ENCODE results near the gene TBC1D17.

The TBC1D17 gene

DNA sequence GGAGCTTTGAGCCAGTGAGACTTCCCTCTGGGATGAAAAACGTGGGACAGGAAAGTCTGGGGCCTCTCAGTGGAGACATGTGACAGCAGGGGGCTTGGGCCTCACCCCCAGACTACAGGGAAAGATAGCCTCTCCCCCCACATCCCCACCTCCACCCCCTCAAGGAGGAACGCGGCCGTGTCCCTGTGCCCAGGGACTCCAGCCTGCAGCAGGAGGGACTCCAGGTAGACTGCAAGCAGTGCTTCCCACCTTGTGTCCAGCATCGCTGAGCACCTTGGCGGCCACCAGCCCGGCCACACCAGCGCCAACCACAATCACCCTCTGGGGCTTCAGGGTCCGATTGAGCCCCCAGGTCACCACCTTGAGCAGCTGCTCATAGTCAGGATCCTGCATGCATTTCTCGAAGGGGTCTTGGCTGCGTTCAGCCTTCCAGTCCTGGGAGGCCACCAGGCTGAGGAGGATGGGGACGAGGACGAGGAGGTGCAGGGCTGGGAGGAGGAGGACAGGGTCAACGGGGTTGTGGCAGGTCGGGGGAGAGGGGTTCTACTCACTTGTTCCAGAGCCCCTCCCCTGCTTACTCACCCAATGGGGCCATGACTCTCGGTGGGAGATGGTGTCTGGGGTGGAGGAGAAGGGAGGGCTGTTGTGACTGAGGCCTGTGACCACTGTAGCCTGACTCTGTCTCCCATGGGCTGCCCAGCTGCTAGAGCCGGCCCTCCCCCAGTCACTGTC is 18.2 kb downstream of the TBC1D17 start:
- DNase-seq = no peak

DNA sequence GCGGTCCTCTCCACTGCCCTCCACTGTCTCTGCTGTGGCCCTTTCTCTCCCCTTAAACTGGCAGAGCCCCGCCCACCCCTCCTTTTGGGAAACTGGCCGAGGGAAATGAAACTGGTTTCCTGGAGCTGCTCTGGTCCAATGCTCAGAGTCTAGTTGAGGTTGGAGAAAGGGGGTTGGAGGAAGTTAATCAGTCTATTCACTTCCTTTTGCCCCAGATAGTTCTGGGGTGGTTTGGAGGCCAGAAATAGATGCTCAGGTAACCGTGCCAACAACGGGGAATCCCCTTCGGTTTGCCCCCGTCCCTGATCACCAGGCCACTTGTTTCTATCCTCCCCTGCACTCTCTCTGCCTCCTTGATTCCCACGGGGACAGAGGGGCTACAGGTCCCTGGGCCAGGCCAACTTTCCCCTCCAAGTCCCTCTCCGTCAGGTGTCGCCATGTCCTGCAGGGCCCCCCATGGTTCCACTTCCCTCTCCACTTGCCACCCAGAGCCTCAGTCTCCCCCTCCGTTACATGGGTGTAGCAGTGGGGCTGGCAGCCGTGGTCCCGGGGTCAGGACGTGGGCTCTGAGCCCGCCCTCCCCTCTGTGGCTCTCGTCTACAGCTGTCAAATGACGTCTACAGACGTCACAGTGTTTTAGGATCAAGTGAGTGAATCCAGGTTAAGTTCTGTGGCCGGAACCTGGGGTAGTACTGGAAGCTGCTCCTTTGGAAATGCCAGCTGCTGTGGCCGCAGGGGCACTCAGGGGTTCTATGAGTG is 19.5 kb downstream of the TBC1D17 start, which contains the start of gene IL4I1:
Gene IL4I1 (minus strand): TSS at position 25 of the 759 bp plus-strand sequence. CDS start 727 bp downstream, outside the sequence.
- DNase-seq = peak in 3 of 4 experiments; percentile 19 to 27 (median 19)

DNA sequence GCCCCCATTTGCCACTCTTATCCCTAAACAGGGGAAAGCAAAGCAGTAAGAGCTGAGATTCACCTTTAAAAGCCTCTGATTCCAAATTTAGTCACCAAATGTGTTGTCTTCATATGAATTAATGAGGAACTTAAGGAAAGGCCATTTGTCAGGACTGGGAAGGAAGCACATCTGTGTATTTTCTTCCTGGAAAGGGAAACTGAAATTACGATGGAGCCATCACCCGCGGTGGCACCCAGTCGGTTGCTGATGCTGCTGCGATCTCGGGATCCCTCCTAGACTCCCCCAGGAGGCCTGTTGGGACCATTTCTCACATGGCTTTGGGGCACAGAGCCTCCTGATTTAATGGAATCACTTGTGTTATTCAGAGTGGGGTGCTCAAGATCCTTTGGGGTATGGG is 26.6 kb downstream of the TBC1D17 start:
- no peak for DNase-seq

DNA sequence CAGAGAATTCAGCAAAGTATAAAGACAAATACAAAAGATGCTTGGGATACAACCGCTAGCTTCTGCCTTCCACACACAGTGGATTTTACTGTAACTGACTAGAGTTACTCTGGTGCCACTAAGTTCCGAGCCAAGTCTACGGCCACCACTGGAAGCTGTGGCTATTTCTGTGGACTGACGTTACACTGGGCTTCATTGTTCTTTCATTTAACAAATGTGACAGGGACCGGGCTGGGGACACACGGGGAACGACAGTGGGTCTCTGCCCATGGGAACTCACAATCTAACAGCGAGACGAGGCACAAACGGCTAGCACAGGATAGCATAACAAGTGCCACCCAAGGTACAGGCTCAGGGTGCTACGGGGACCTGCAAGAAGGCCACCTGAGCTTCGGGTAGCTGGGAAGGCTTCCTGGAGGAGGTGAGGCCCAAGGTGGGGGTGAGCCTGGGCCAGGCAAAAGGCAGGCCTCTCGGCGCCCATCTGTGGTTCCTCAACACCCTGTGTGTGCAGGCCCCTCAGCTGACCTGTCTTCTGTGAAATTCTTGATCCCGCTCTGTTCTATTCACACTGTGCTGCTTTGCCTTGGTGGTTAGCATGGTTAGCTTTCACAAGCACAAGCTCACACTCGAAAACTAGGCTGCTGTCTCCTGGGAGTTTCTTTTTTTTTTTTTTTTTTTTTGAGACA is 29.5 kb downstream of the TBC1D17 start:
- no peak for DNase-seq

DNA sequence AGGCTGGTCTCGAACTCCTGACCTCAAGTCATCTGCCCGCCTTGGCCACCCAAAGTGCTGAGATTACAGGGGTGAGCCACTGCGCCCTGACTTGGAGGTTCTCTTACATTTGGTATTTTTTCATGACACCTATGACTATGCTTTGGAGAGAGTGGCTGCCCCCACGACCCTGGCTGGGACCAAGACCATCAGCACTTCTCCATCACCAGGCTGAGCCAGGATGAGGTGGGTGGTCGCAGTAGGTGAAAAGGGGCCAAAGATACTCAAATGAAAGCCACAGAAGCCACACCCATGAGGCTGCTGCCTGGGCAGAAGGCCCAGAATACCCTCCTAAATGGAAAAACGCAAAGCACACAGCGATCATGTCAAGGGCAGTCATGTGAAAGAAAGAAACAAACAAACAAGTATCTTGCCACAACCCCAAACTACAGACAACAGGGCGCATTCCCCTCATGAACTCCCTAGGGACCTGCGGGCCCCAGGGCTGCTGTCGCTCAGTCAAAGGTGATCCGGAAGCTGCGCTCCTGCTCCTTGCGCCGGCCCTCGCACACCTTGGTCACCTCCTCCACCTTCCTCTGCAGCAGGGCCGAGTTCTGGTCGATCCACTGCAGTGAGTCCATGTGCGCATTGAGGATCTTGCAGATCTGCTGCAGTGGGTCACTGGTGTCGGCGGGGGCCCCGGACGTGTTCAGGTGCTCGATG is 30.4 kb downstream of the TBC1D17 start:
- DNase-seq = no peak

DNA sequence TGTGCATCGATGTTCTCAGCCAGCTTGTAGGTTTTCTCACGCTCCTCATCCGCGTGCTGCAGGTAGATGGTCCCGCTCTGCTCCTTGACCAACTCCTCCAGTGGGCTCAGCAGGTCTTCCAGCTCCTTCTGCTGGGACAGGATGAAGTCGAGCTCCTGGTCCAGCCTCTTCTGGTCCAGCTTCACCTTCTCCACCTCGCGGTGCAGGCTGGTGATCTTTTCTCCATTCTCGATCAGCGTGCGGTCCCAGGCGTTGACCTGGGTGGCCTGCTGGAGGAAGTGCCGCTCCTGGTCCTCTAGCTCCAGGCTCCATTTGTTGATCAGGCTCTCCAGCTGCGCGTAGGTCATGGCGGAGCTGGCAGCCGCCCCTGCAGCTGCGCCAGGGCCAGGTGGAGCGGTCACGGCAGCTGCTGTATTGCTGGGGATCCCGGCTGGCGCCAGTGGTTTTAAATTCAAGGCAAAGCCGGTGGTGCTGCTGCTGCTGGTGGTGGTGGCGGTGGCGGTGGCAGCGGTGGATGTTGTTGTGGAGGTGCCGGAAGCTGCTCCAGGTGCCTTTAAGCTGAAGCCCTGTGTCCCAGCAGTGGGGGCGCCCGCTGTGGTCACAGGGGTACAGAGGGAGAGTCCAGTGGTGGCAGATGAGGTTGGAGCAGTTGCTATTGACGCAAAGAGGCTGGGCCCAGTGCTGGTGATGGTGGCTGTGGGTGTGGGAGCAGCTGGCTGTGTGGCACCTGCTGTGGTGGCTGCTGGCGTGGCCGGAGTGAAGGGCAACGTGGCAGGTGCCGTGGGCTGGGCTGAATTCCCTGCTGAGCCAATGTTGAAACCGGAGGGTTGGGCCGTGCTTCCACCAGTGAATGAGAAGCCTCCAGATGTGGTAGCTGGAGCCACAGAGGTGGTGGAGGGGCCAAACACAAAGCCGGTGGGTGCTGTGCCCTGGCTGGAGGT is 31.2 kb downstream of the TBC1D17 start:
- no peak for DNase-seq

DNA sequence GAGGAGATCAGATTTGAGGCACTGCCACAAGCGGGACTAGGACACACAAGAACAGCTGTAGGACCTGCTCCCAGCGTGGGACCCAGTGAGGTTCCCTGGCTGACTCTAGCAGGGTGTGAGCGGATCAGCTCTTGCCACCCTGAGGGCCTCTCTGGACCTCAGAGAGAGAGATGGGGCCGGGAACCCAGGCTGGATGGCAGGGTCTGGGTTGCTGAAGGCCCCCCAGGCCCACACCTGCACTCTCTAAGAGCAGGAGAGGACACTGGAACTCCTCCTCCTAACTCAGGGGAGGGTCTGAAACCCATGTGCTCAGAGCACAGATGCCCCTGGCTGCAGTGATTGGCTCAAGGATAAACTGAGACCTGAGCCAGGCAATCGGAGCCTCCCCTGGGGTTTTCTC is 32.7 kb downstream of the TBC1D17 start:
- no peak for DNase-seq

DNA sequence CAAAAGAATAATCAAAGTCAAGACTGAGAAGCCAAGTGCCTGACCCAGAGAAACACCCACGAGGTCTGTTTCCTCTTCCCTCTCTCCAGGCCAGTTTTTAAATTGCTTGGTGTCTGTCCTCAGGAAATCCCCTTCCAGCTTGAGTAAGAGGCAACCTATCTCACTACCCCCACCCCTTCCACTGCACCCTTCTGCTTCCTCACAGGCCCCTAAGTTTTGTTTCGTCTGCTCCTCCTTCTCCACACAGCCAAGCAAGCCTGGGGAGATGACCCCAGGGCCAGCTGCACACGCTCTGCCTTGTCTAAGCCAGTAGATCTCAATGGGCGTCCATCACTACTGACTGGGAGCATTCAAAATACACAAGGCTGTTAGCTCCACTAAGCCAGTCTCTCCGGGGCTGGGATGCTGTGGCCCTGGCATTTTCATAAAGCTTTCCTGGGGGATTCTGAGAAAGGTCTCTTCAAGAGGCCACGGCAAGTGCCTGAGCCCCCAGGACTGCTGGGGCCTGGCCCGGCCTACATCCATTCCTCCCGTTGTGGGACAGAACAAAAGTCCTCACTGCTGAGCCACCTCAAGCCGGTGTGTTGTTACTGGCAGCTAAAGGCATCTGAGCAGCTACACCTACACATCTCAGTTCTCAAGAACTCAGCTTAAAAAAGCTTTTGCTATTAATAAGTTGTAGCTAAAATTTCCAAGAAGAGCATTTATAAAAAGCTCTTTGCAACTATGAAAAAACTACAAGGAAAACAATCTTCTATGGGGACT is 34.1 kb downstream of the TBC1D17 start:
- no peak for DNase-seq

DNA sequence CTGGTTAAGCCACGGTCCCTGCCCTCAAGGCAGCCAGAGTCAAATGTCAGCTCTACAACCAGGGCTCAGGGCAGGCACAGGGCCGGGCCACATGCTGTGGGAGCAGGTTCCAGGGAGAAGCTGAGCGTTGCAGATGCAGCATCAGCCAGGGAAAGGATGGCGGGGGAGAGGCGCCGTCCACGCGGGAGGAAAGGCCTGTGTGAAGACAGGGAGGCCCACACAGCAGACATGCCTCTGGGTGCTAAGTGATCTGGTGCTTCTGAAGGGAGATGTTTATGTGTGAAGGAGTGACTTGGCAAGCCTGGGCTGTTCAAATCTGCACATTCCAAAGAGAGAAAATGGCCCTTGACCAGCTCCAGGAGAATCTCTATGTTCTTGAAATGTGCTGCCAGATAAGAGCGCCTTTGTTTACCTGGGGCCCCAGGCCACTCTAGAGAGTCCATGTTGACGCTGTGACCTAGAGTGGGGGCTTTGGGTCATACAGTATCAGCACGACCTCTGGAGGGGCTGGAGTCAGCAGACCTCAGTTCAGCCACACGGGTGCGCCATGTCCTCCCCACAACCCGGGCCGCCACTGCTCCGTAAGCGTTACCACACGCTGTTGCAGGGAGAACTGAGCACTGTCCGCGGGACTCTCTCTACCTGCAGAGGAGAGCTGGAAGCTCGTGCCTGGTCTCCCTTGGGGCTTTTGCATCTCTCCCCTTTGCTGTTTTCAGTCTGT is 35.6 kb downstream of the TBC1D17 start:
- DNase-seq = no peak

DNA sequence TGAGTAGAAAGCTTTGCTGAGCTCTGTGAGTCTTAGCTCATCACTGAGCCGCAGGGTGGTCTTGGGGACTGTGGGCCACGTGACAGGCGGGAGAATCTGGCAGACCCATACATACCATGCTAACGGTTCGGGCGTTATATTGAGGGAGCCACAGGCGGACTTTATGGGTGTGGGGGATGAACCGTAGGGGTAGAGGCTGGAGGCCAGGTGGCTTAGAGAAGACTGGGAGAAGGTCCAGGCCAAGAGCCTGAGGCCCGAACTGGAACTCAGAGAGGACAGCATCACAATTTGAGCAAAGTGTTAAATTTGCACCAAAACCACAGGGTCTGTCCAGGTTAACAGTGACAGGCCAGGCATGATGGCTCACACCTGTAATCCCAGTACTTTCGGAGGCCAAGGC is 36.2 kb downstream of the TBC1D17 start:
- DNase-seq = no peak

DNA sequence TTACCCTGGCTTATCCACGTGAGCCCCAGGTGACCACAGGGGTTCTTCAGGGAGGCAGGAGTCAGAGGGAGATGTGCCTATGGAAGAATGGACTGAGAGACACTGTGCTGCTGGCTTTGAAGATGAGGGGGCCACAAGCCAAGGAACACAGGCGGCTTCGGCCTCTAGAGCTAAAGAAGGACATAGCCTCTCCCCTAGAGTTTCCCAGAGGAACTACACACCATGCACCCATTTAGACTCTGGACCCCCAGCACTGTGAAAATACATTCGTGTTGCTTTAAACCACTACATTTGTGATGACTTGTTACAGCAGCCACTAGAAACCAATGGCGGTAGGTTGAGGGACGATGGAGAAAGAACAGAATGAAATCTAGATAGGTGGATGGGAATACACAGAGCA is 37.8 kb downstream of the TBC1D17 start:
- DNase-seq = no peak

DNA sequence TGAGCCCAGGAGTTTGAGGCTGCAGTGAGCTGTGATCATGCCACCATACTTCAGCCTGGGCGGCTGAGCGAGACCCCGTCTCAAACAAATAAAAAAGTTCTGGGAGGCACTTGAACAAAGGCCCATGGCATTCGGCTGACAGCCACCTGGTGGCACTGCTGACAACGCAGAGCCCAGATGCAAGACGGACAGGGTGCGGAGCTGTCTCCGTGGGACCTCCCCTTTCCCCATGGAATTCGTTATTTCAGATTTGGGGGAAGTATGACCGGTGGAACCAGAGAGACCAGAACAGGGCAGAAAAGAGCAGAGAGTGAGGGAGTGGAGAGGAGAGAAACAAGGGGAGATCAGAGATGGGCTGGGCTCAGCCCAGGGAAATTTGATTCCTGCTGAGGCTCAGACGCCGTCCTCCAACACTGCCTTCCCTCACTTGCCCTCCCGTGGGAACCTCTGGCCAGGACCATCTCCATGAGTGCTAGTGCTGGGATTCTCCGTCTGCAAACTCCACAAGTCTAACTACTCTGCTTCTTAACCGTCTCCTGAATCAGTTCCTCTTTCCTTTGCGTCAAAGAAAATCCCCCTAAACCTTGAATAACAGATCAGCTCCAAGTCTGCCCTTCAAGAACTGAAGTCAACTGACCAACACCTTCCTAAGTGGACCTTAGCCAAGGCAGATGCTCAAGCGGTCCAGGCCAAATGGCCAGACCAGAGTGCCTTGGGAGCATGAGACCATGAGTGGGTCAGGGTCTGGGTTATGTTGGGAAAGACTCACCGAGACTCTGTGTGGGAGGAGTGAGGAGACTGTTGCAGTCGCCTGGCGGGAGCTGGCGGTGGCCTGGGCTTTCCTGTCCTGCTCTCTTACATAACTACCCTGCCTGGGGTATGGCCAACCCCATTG is 39.6 kb downstream of the TBC1D17 start:
- no peak for DNase-seq

DNA sequence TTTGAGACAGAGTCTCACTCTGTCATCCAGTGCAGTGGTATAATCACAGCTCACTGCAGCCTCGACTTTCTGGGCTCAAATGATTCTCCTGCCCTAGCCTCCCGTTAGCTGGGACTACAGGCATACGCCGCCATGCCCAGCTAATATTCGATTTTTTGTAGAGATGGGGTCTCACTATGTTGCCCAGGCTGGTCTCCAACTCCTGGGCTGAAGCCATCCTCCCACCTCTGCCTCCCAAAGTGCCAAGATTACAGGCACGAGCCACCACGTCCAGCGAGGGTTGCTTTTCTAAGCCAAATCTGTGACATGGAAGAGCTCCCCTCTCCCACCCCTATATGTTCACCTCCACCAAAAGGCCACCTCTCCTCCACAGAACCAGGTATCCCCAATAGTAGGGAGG is 40.6 kb downstream of the TBC1D17 start:
- no peak for DNase-seq

DNA sequence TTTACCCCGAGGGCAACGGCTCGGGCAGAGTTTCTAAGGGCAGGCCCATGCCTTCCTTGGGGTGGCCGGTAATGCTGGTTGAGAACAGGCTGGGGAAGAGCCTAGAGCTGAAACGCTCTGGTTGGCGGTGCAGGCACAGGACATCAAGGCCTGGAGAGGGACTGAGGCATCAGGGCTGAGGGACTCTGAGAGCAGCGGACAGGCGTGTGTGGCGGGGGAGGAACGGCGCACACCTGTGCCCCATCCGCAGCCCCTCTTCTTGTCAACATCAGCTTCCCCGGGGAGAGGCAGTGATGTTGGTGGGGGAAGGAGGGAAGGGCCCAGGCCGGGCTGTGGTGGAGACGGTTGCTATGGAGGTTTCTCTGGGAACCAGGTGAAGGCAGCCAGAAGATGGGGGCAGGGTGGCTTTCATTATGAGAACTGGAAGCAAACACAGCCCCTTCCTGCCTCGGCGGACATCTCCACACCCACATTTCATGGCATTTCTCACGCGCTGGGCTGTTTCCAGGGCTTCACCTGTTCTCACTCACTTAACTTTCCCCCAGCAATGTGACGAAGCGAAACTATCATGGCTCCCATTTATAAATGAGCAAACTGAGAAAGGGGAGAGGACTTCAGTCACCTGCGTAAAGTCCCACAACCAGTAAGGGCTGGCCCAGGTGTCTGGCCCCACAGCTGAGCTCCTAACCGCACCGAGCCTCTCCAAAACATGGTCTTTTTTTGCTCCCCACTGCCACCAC is 43.3 kb downstream of the TBC1D17 start:
- DNase-seq = no peak

DNA sequence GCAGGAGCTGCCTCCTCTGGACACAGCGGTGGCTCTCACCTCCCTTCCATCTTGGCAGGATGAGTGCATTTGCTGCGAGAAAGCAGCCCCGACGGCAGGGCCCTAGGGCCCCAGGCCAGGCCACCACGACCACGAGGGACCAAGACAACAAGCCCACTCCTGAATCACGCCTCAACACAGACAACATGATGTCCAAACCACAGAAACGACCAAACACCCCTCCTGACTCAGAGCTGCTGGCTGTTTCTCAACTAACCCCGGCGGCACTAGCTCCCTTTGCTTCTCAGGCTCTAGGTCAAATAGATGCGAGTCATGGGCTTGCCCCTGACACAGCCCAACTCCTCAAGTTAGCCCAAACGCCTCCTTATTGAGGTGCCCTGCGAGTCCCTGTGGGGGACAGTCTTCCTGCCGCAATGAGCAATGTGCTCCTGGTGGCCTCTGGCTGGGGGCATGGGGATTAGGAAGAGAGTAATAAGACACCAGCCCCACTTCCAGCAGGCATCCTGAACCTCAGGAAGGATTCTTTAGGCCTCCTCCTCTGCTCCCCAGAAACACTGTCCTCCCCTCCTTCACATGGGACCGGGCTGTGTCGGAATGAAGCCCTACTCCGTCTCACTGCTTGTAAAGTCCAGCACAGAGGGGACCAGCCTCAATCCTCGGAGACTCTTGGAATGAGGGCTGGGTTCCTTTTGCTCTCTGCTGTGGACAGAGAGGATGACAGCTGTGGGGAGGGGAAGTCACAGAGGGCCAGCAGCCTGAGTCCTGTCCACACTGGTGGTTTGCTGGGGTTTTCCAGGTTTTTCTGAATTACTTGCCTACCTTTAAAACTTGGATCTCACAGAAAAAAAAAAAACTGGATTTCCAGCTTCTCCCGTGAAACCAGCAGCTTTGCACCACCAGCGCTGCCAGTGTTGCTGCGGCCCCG is 44.6 kb downstream of the TBC1D17 start:
- DNase-seq = no peak

DNA sequence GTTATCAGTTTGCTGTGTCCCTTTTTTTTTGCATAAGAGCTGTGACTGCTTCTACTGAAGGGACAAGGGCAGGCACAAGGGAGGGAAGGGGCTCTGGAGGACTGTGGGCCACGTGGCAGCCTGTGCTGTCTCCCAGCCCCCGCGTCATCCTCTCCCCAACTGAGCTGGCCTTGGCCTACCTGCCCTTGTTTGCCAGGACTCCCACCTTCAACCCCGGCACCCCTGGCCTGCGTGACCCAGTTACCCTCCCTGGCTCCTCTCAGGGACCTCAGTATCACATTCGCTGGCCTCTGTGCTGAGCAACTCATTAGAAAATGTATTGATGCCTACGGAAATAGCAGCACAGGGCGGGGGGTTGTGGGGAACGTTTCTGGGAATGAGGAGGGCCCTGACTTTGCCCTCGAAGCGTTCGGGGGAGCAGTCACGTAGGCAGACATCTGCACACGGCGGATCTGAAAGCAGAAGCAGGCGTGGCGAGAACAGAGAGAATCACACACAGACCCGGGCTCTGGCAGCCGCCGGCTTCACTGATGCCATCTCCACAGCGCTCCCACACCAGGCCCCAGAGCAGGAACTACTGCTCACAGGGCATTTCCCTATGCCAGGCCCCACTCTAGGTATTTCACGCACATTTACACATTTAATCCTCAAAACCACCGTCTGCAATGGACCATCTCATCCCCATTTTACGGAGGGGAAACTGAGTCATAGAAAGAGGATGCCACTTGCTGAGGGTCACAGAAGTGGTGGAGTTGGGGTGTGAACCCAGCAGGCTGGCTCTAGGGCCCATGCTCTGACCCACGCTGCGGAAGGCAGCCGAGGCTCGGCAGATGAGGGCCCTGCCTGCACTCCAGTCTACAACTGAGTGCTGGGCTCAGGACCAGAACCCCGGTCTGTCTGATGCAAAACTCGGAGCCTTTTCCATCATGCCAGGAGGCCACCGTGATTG is 45.8 kb downstream of the TBC1D17 start:
- DNase-seq = no peak

All from activated CD4-positive, CD25-positive, alpha-beta regulatory T cell (primary cell).